Endothelial cell of umbilical vein (primary cell): ENCODE data around the gene PEX19.

Source experiments
- JUN ChIP-seq: IDR thresholded peaks from 2 replicates; pipeline ENCODE4 v1.6.1; 2011; ENCODE audit warnings: borderline replicate concordance, low read depth; ENCODE audit not compliant: insufficient read length, insufficient read depth
- MYC ChIP-seq: IDR thresholded peaks from one replicate; pipeline ENCODE4 v1.6.1; 2011; ENCODE audit warnings: mild to moderate bottlenecking, low read depth, low read length
- POLR2A ChIP-seq: IDR thresholded peaks from 2 replicates; pipeline ENCODE4 v1.6.1; 2012; ENCODE audit warnings: low read depth, mild to moderate bottlenecking, control low read depth, low read length
- TF ChIP-seq, protein P1 (sequence below), 2 donors: IDR thresholded peaks; 1 replicate in 1 of 2; 2 replicates in 1 of 2; pipeline ENCODE4 v1.5.1; 2011; ENCODE audit warnings: low read length in 2 of 2, mild to moderate bottlenecking in 2 of 2, moderate library complexity in 2 of 2, control low read depth in 1 of 2, inconsistent platforms in 1 of 2, low read depth in 1 of 2; ENCODE audit not compliant: insufficient read depth in 1 of 2; ENCODE audit errors: extremely low read depth in 1 of 2
- TF ChIP-seq, protein P2 (sequence below): IDR thresholded peaks from 2 replicates; pipeline ENCODE4 v1.6.1; 2011; ENCODE audit not compliant: insufficient read depth, insufficient read length

DNA sequence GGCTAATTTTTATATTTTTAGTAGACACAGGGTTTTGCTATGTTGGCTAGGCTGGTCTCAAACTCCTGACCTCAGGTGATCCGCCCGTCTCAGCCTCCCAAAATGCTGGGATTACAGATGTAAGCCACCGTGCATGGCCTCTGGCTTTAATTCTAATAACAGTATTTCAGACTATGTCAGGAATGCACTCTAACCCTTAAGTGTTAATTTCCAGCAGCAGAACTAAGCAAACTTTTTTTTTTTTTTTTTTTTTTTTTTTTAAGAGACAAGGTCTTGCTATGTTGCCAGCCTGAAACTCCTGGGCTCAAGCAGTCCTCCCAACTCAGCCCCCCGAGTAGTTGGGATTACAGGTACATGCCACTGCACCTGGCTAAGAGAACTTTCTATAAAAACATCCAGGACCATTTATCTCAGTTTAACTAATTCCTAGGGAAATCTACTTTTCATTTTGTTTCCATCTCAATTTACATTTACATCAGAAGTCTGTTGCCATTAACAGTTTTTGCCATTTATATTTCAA is 29.1 kb downstream of the PEX19 start:
- no peak for TF ChIP-seq POLR2A
- TF ChIP-seq JUN = no peak
- TF ChIP-seq, protein P1, sequence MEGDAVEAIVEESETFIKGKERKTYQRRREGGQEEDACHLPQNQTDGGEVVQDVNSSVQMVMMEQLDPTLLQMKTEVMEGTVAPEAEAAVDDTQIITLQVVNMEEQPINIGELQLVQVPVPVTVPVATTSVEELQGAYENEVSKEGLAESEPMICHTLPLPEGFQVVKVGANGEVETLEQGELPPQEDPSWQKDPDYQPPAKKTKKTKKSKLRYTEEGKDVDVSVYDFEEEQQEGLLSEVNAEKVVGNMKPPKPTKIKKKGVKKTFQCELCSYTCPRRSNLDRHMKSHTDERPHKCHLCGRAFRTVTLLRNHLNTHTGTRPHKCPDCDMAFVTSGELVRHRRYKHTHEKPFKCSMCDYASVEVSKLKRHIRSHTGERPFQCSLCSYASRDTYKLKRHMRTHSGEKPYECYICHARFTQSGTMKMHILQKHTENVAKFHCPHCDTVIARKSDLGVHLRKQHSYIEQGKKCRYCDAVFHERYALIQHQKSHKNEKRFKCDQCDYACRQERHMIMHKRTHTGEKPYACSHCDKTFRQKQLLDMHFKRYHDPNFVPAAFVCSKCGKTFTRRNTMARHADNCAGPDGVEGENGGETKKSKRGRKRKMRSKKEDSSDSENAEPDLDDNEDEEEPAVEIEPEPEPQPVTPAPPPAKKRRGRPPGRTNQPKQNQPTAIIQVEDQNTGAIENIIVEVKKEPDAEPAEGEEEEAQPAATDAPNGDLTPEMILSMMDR (IDR thresholded peaks at IDR 0.05; ENCODE audit: extremely low read depth in 1 of 2, insufficient read depth in 1 of 2, low read depth in 1 of 2, low read length in 2 of 2) = no peak
- TF ChIP-seq, protein P2, sequence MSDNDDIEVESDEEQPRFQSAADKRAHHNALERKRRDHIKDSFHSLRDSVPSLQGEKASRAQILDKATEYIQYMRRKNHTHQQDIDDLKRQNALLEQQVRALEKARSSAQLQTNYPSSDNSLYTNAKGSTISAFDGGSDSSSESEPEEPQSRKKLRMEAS = no peak
- TF ChIP-seq MYC = no peak
